Endodermal cell (in vitro differentiated cells): ENCODE data around the gene GANC. TPM values are rescaled to one million over a fixed set of nuclear protein-coding genes. Genes with fewer than 3 reads are reported as not detected.

Source experiments
- DNase-seq: peaks from one replicate; pipeline ENCODE4 v3.0.0-alpha.2; 2017
- H3K27ac ChIP-seq: 2 replicates; pipeline ENCODE4 v1.5.1; 2013; ENCODE audit warnings: mild to moderate bottlenecking, low read depth, low read length, moderate library complexity
- H3K27me3 ChIP-seq: 2 replicates; pipeline ENCODE4 v1.6.1; 2013; ENCODE audit warnings: mild to moderate bottlenecking, low read length, moderate library complexity; ENCODE audit not compliant: insufficient read depth, control insufficient read depth, poor library complexity, severe bottlenecking
- H3K36me3 ChIP-seq: 2 replicates; pipeline ENCODE4 v1.7.0; 2013; ENCODE audit warnings: mild to moderate bottlenecking, low read length, moderate library complexity; ENCODE audit not compliant: control insufficient read depth, insufficient read depth
- H3K4me1 ChIP-seq: one replicate; pipeline ENCODE4 v1.7.0; 2013; ENCODE audit warnings: low read length; ENCODE audit not compliant: control insufficient read depth, insufficient read depth
- H3K4me3 ChIP-seq: 2 replicates; pipeline ENCODE4 v1.5.1; 2013; ENCODE audit warnings: mild to moderate bottlenecking, low read length, moderate library complexity
- H3K9ac ChIP-seq: 2 replicates; pipeline ENCODE4 v1.6.1; 2013; ENCODE audit warnings: mild to moderate bottlenecking, low read length, moderate library complexity; ENCODE audit not compliant: poor library complexity, severe bottlenecking; ENCODE audit errors: extremely low read depth
- H3K9me3 ChIP-seq: 2 replicates; pipeline ENCODE4 v1.6.1; 2013; ENCODE audit warnings: mild to moderate bottlenecking, low read length, moderate library complexity; ENCODE audit not compliant: control insufficient read depth
- H3K27ac Mint-ChIP-seq: 2 replicates; pipeline ENCODE4 v1.8.0; 2020; ENCODE audit warnings: mixed read lengths
- H3K27me3 Mint-ChIP-seq: 2 replicates; pipeline ENCODE4 v1.8.0; 2021; ENCODE audit warnings: mild to moderate bottlenecking, mixed read lengths; ENCODE audit not compliant: insufficient read depth
- H3K36me3 Mint-ChIP-seq: 2 replicates; pipeline ENCODE4 v1.8.0; 2020; ENCODE audit warnings: low read depth, mixed read lengths
- H3K4me1 Mint-ChIP-seq: 2 replicates; pipeline ENCODE4 v1.8.0; 2020; ENCODE audit warnings: mixed read lengths
- H3K4me3 Mint-ChIP-seq: 2 replicates; pipeline ENCODE4 v1.8.0; 2020; ENCODE audit warnings: mild to moderate bottlenecking, moderate library complexity, mixed read lengths
- H3K9me3 Mint-ChIP-seq: 2 replicates; pipeline ENCODE4 v1.8.0; 2020; ENCODE audit warnings: mild to moderate bottlenecking, mixed read lengths
- WGBS, 2 experiments: methylation state at CpG; one replicate each; pipeline versions ENCODE4 v1.1.5 to v1.1.7; 2013; ENCODE audit warnings: missing lambda C conversion rate in 2 of 2, mixed read lengths in 1 of 2; ENCODE audit not compliant: insufficient coverage in 1 of 2, insufficient read length in 1 of 2; 5-methylcytosine and 5-hydroxymethylcytosine counted together
- total RNA-seq, 2 donors: library from RNA; stranded (reverse); fragmentation: NEBNext Ultra II Directional in 1 of 2; extraction: Animal tissue kit (Norgen Biotek cat#: 25700) in 1 of 2; gene quantifications; 2 replicates in 1 of 2; 3 replicates in 1 of 2; pipeline ENCODE4 v1.2.1, GENCODE V29; 2021
- TF ChIP-seq, protein P1 (sequence below): fragments of 200-600 bp; sonication (generic); conservative IDR thresholded peaks from 2 replicates; pipeline ENCODE4 v1.5.0; 2021; ENCODE audit warnings: antibody characterized with exemption, mild to moderate bottlenecking

The GANC gene
- total RNA-seq, 2 donors from 2014 or later = 13.8 to 17.1 TPM

DNA sequence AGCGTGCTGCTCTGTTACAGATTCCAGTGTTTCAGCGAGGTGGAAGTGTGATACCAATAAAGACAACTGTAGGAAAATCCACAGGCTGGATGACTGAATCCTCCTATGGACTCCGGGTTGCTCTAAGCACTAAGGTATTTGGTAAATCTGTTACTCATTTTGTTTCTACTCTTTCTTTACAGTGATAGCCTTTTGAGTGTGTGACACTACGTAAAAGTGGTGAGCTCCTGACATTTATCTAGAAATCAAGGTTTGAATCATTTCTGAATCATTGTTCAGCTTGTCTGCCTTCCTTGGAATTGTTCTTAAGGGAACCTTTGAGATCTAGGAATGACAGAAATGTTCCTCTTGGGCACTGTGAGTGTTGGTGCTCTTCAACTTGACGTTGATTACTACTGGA is 75.1 kb downstream of the GANC start:
- Mint-ChIP-seq H3K27me3 (no peaks in the 10 kb centered on the region), H3K4me1 (peaks cover 1% of the 10 kb centered on the region), H3K9me3 (no peaks in the 10 kb centered on the region), H3K27ac (no peak overlapping the region), H3K4me3 (no peak overlapping the region), H3K36me3 (no peaks in the 10 kb centered on the region)
- Histone ChIP-seq H3K4me3 (no peak overlapping the region), H3K36me3 (no peaks in the 10 kb centered on the region), H3K9me3 (no peaks in the 10 kb centered on the region), H3K4me1 (no peaks in the 10 kb centered on the region), H3K9ac (no peak overlapping the region), H3K27me3 (no peaks in the 10 kb centered on the region), H3K27ac (no peak overlapping the region)
- DNase-seq = no peak
- TF ChIP-seq, protein P1, sequence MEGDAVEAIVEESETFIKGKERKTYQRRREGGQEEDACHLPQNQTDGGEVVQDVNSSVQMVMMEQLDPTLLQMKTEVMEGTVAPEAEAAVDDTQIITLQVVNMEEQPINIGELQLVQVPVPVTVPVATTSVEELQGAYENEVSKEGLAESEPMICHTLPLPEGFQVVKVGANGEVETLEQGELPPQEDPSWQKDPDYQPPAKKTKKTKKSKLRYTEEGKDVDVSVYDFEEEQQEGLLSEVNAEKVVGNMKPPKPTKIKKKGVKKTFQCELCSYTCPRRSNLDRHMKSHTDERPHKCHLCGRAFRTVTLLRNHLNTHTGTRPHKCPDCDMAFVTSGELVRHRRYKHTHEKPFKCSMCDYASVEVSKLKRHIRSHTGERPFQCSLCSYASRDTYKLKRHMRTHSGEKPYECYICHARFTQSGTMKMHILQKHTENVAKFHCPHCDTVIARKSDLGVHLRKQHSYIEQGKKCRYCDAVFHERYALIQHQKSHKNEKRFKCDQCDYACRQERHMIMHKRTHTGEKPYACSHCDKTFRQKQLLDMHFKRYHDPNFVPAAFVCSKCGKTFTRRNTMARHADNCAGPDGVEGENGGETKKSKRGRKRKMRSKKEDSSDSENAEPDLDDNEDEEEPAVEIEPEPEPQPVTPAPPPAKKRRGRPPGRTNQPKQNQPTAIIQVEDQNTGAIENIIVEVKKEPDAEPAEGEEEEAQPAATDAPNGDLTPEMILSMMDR = no peak
- WGBS, 2 experiments = 92 to 97% methylated on average over 5 of the region's 5 CpGs

GRCh38 chr15:42349186-42349585 is 76.2 kb downstream of the GANC start:
- Histone ChIP-seq H3K27me3 (no peaks in the 10 kb centered on the region), H3K4me1 (peaks cover 2% of the 10 kb centered on the region), H3K9me3 (no peaks in the 10 kb centered on the region), H3K27ac (no peak overlapping the region), H3K4me3 (no peak overlapping the region), H3K9ac (no peak overlapping the region), H3K36me3 (no peaks in the 10 kb centered on the region)
- 100% methylated on average over 1 of the region's 2 CpGs; no CpG with 5 or more reads in 1 of the 2 experiments for WGBS, 2 experiments
- H3K4me1 Mint-ChIP-seq = peaks cover 6% of the 10 kb centered on the region
- no peaks in the 10 kb centered on the region for H3K9me3 Mint-ChIP-seq
- DNase-seq = no peak
- H3K36me3 Mint-ChIP-seq = no peaks in the 10 kb centered on the region
- no peaks in the 10 kb centered on the region for H3K27me3 Mint-ChIP-seq
- TF ChIP-seq, protein P1 = no peak
- no peak overlapping the region for H3K27ac Mint-ChIP-seq
- H3K4me3 Mint-ChIP-seq = no peak overlapping the region

DNA sequence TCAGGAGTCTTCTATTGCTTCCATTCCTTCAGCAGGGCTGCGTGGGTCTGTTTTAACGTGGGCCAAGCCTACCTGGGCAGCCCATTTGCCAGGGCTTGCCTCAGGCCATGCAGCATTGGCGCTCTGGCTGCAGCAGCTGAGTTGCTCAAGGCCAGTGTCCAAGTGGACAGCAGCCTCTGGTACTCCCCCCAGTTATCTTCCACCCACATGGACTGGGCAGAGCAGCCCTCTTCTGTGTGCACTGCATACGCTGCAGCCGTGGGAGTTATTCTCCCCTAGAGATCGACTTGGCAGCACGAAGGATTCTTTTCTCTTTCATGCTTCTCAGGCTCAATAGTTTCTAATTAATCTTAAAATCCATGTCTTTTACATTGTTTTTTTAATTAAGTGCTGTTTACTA is 79.4 kb downstream of the GANC start:
- Histone ChIP-seq H3K4me3 (no peak overlapping the region), H3K27ac (no peak overlapping the region), H3K4me1 (peaks cover 6% of the 10 kb centered on the region), H3K9ac (no peak overlapping the region), H3K27me3 (no peaks in the 10 kb centered on the region), H3K9me3 (no peaks in the 10 kb centered on the region), H3K36me3 (no peaks in the 10 kb centered on the region)
- peaks cover 6% of the 10 kb centered on the region for H3K4me1 Mint-ChIP-seq
- H3K36me3 Mint-ChIP-seq = no peaks in the 10 kb centered on the region
- DNase-seq = no peak
- no peaks in the 10 kb centered on the region for H3K27me3 Mint-ChIP-seq
- TF ChIP-seq, protein P1 = no peak
- H3K27ac Mint-ChIP-seq = no peak overlapping the region
- no peak overlapping the region for H3K4me3 Mint-ChIP-seq
- H3K9me3 Mint-ChIP-seq = no peaks in the 10 kb centered on the region
- 91 to 93% methylated on average over 4 to 7 of the region's 7 CpGs for WGBS, 2 experiments
